HG03457 (cell line): Measurements from ENCODE around the gene ATOX1.
"Not testable (repeated sequence)": the region's sequence is repeated elsewhere in the genome, so short reads cannot be mapped to it uniquely, and the experiment has no call there.

ENCODE experiments used
- ATAC-seq: cut with Tn5 transposase; IDR thresholded peaks from one replicate; pipeline ENCODE4 v1.9.1; 2021; ENCODE audit warnings: moderate number of reproducible peaks; ENCODE audit not compliant: unreplicated experiment

The ATOX1 gene

GRCh38 chr5:151699071-151699901 is 59.1 kb downstream of the ATOX1 start:
- ATAC-seq = no peak

GRCh38 chr5:151698081-151698480 is 60.4 kb downstream of the ATOX1 start:
- not testable (repeated sequence) for ATAC-seq

GRCh38 chr5:151697452-151697851 is 61.0 kb downstream of the ATOX1 start:
- no peak for ATAC-seq

GRCh38 chr5:151696470-151697061 is 61.9 kb downstream of the ATOX1 start:
- ATAC-seq = no peak

- ATAC-seq = no peak
These were observed 63.0 kb downstream of the ATOX1 start for GRCh38 chr5:151695464-151695863.

- ATAC-seq = no peak
These were observed 64.4 kb downstream of the ATOX1 start for GRCh38 chr5:151694035-151694485.
